H9 (cell line): Measurements from ENCODE around the gene WNT3A. TPM values are rescaled to one million over a fixed set of nuclear protein-coding genes. Genes with fewer than 3 reads are reported as not detected.
A peak's percentile ranks its signal among the peaks of the same experiment; 100 is the strongest.

Experiments
- DNase-seq: peaks from one replicate; pipeline ENCODE4 v3.0.0-alpha.2; 2017
- H2AFZ ChIP-seq: one replicate; pipeline ENCODE4 v1.6.1; 2013; ENCODE audit warnings: mild to moderate bottlenecking, low read length, control low read depth, moderate library complexity
- H2AK5ac ChIP-seq: 2 replicates; pipeline ENCODE4 v1.6.1; 2013; ENCODE audit warnings: low read length, control low read depth, mixed read lengths; ENCODE audit not compliant: insufficient read length
- H2BK120ac ChIP-seq: one replicate; pipeline ENCODE4 v1.6.1; 2013; ENCODE audit warnings: low read depth, mild to moderate bottlenecking, low read length, control low read depth, inconsistent platforms; ENCODE audit not compliant: poor library complexity, severe bottlenecking
- H2BK12ac ChIP-seq: 2 replicates; pipeline ENCODE4 v1.6.1; 2013; ENCODE audit warnings: low read length, control low read depth, mixed read lengths, low read depth; ENCODE audit not compliant: insufficient read length
- H2BK15ac ChIP-seq: 2 replicates; pipeline ENCODE4 v1.6.1; 2013; ENCODE audit warnings: low read depth, low read length, control low read depth
- H2BK20ac ChIP-seq: one replicate; pipeline ENCODE4 v1.6.1; 2013; ENCODE audit warnings: low read depth, mild to moderate bottlenecking, low read length, control low read depth, inconsistent platforms; ENCODE audit not compliant: poor library complexity, severe bottlenecking
- H2BK5ac ChIP-seq: 2 replicates; pipeline ENCODE4 v1.6.1; 2013; ENCODE audit warnings: low read length, control low read depth, mixed read lengths; ENCODE audit not compliant: insufficient read length
- H3K14ac ChIP-seq: 2 replicates; pipeline ENCODE4 v1.6.1; 2013; ENCODE audit warnings: low read length, control low read depth; ENCODE audit not compliant: insufficient read depth
- H3K18ac ChIP-seq: 2 replicates; pipeline ENCODE4 v1.6.1; 2013; ENCODE audit warnings: low read depth, mild to moderate bottlenecking, mixed read lengths, low read length, control low read depth; ENCODE audit not compliant: insufficient read length
- H3K23ac ChIP-seq: 2 replicates; pipeline ENCODE4 v1.6.1; 2013; ENCODE audit warnings: low read length, control low read depth, mixed read lengths, low read depth; ENCODE audit not compliant: insufficient read length
- H3K23me2 ChIP-seq: 2 replicates; pipeline ENCODE4 v1.6.1; 2013; ENCODE audit warnings: low read depth, mild to moderate bottlenecking, mixed read lengths, low read length, control low read depth; ENCODE audit not compliant: insufficient read length, poor library complexity, severe bottlenecking
- H3K27ac ChIP-seq: 2 replicates; pipeline ENCODE4 v1.5.1; 2013; ENCODE audit warnings: low read length, control low read depth, mixed read lengths, low read depth; ENCODE audit not compliant: insufficient read length
- H3K27me3 ChIP-seq: 2 replicates; pipeline ENCODE4 v1.6.1; 2013; ENCODE audit warnings: low read length, control low read depth, inconsistent platforms; ENCODE audit not compliant: insufficient read depth
- H3K4ac ChIP-seq: 2 replicates; pipeline ENCODE4 v1.6.1; 2013; ENCODE audit warnings: low read depth, mild to moderate bottlenecking, control low read depth, inconsistent platforms, low read length, moderate library complexity
- H3K4me1 ChIP-seq: 2 replicates; pipeline ENCODE4 v1.6.1; 2013; ENCODE audit warnings: low read length, control low read depth, inconsistent platforms; ENCODE audit not compliant: insufficient read depth
- H3K4me2 ChIP-seq: 2 replicates; pipeline ENCODE4 v1.6.1; 2013; ENCODE audit warnings: low read length, control low read depth, mixed read lengths; ENCODE audit not compliant: insufficient read length, insufficient read depth
- H3K56ac ChIP-seq: 2 replicates; pipeline ENCODE4 v1.6.1; 2013; ENCODE audit warnings: low read depth, mild to moderate bottlenecking, mixed read lengths, low read length, control low read depth; ENCODE audit not compliant: insufficient read length
- H3K79me1 ChIP-seq: 2 replicates; pipeline ENCODE4 v1.6.1; 2013; ENCODE audit warnings: low read depth, mild to moderate bottlenecking, moderate library complexity, low read length, control low read depth, inconsistent platforms; ENCODE audit not compliant: insufficient read depth, poor library complexity, severe bottlenecking
- H3K79me2 ChIP-seq: 2 replicates; pipeline ENCODE4 v1.6.1; 2013; ENCODE audit warnings: low read length, control low read depth, inconsistent platforms; ENCODE audit not compliant: insufficient read depth
- H3K9ac ChIP-seq: 2 replicates; pipeline ENCODE4 v1.6.1; 2013; ENCODE audit warnings: low read length, control low read depth, mixed read lengths; ENCODE audit not compliant: insufficient read length; ENCODE audit errors: extremely low read depth
- H3K9me3 ChIP-seq: one replicate; pipeline ENCODE4 v1.6.1; 2013; ENCODE audit warnings: low read depth, low read length, inconsistent platforms; ENCODE audit not compliant: control insufficient read depth
- H3T11ph ChIP-seq: one replicate; pipeline ENCODE4 v1.6.1; 2013; ENCODE audit warnings: mild to moderate bottlenecking, low read length, control low read depth, inconsistent platforms
- H4K20me1 ChIP-seq: one replicate; pipeline ENCODE4 v1.6.1; 2013; ENCODE audit not compliant: control insufficient read depth, insufficient read length, insufficient read depth
- H4K5ac ChIP-seq: 2 replicates; pipeline ENCODE4 v1.6.1; 2013; ENCODE audit warnings: low read depth, mild to moderate bottlenecking, mixed read lengths, low read length, control low read depth; ENCODE audit not compliant: insufficient read length
- H4K8ac ChIP-seq: replicated peaks from 2 replicates; pipeline ENCODE4 v1.6.1; 2013; ENCODE audit warnings: low read length, control low read depth, mixed read lengths, low read depth; ENCODE audit not compliant: insufficient read length
- H4K91ac ChIP-seq: 2 replicates; pipeline ENCODE4 v1.6.1; 2013; ENCODE audit warnings: low read depth, mild to moderate bottlenecking, moderate library complexity, mixed read lengths, low read length, control low read depth; ENCODE audit not compliant: insufficient read length
- H3K27ac Mint-ChIP-seq, 3 experiments: 2 replicates in 2 of 3; 3 replicates in 1 of 3; pipeline ENCODE4 v1.8.0; 2020 to 2021; ENCODE audit warnings: mixed read lengths in 3 of 3, mild to moderate bottlenecking in 1 of 3, moderate library complexity in 1 of 3
- H3K27me3 Mint-ChIP-seq: 2 replicates; pipeline ENCODE4 v1.8.0; 2021; ENCODE audit warnings: low read depth, mild to moderate bottlenecking, moderate library complexity, mixed read lengths
- H3K36me3 Mint-ChIP-seq, 3 experiments: 2 replicates in 2 of 3; 3 replicates in 1 of 3; pipeline ENCODE4 v1.8.0; 2020 to 2021; ENCODE audit warnings: low read depth in 3 of 3, mixed read lengths in 3 of 3; ENCODE audit not compliant: insufficient read depth in 1 of 3
- H3K4me1 Mint-ChIP-seq, 2 experiments: 2 replicates each; pipeline ENCODE4 v1.8.0; 2020; ENCODE audit warnings: mixed read lengths in 2 of 2
- H3K4me3 Mint-ChIP-seq, 2 experiments: 2 replicates in 1 of 2; 3 replicates in 1 of 2; pipeline ENCODE4 v1.8.0; 2020 to 2021; ENCODE audit warnings: mild to moderate bottlenecking in 2 of 2, mixed read lengths in 2 of 2, moderate library complexity in 1 of 2
- H3K9me3 Mint-ChIP-seq, 2 experiments: 2 replicates in 1 of 2; 3 replicates in 1 of 2; pipeline ENCODE4 v1.8.0; 2020; ENCODE audit warnings: mild to moderate bottlenecking in 2 of 2, mixed read lengths in 2 of 2, moderate library complexity in 1 of 2
- WGBS: extraction: QIAGEN DNeasy Blood & Tissue Kit; methylation state at CpG from one replicate; pipeline ENCODE4 v1.1.7; 2013; ENCODE audit warnings: missing lambda C conversion rate, low lambda C conversion rate, mixed read lengths; ENCODE audit not compliant: insufficient read length; ENCODE audit errors: extremely low coverage; 5-methylcytosine and 5-hydroxymethylcytosine counted together
- total RNA-seq: library from RNA; stranded (reverse); gene quantifications from 2 replicates; pipeline ENCODE4 v1.2.1, GENCODE V29; 2021
- TF ChIP-seq, protein P1 (sequence below): fragments of 200-600 bp; sonication (generic); conservative IDR thresholded peaks from 3 replicates; pipeline ENCODE4 v1.8.0; 2021; ENCODE audit warnings: antibody characterized with exemption, mild to moderate bottlenecking

WNT3A gene
- total RNA-seq, 1 experiment from 2014 or later: 0.17 TPM

DNA sequence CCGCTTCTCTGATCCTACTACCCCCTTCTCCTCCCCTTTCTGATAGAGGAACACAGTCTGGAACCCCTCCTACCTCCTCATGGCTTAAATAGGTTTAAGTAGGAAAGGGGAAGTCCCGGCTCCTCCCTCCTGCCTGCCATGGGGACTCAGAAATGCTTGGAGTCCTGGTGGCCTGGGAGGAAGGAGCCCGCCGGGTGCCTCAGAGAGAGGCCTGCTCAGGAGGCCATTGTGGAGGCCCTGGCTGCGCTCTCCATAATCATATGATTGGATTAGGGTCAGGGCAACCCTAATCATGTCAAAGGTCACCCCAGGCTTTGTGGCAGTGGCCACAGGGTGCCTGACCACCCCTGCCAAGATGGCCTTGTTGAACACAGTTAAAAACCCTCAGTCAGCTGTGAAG is 29.0 kb downstream of the WNT3A start:
- no peaks in the 10 kb centered on the region for H4K20me1 ChIP-seq
- Mint-ChIP-seq H3K4me3 (no peak overlapping the region), H3K36me3 (no peaks in the 10 kb centered on the region; a peak in 1 of 7 replicates), H3K9me3 (peaks cover 4 to 5% of the 10 kb centered on the region in 2 experiments; a peak in 4 of 5 replicates), H3K27me3 (peaks cover 72% of the 10 kb centered on the region), H3K4me1 (peaks cover 2 to 12% of the 10 kb centered on the region in 2 experiments; a peak in 3 of 4 replicates), H3K27ac (no peak overlapping the region)
- H3K79me1 ChIP-seq: no peaks in the 10 kb centered on the region
- no CpG with 5 or more reads among the region's 5 CpGs for WGBS
- no peak overlapping the region for H2BK5ac ChIP-seq
- H4K5ac ChIP-seq: no peak overlapping the region
- H3K9ac ChIP-seq: no peak overlapping the region
- H3K4ac ChIP-seq: no peak overlapping the region
- DNase-seq: peak; percentile 30
- peak overlapping the region; percentile 14 for H4K8ac ChIP-seq
- H3T11ph ChIP-seq: no peak overlapping the region
- no peaks in the 10 kb centered on the region for H3K4me1 ChIP-seq
- H3K14ac ChIP-seq: no peak overlapping the region
- no peak overlapping the region for H3K18ac ChIP-seq
- no peak overlapping the region for H2BK15ac ChIP-seq
- TF ChIP-seq, protein P1, sequence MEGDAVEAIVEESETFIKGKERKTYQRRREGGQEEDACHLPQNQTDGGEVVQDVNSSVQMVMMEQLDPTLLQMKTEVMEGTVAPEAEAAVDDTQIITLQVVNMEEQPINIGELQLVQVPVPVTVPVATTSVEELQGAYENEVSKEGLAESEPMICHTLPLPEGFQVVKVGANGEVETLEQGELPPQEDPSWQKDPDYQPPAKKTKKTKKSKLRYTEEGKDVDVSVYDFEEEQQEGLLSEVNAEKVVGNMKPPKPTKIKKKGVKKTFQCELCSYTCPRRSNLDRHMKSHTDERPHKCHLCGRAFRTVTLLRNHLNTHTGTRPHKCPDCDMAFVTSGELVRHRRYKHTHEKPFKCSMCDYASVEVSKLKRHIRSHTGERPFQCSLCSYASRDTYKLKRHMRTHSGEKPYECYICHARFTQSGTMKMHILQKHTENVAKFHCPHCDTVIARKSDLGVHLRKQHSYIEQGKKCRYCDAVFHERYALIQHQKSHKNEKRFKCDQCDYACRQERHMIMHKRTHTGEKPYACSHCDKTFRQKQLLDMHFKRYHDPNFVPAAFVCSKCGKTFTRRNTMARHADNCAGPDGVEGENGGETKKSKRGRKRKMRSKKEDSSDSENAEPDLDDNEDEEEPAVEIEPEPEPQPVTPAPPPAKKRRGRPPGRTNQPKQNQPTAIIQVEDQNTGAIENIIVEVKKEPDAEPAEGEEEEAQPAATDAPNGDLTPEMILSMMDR: no peak
- no peak overlapping the region for H3K23ac ChIP-seq
- H3K79me2 ChIP-seq: no peaks in the 10 kb centered on the region
- peaks cover 23% of the 10 kb centered on the region; the same call in 1 of the 2 replicates for H3K27me3 ChIP-seq
- no peak overlapping the region for H2AK5ac ChIP-seq
- H3K27ac ChIP-seq: no peak overlapping the region
- no peak overlapping the region for H3K56ac ChIP-seq
- H3K4me2 ChIP-seq: no peak overlapping the region
- peaks cover 5% of the 10 kb centered on the region for H3K23me2 ChIP-seq
- no peak overlapping the region for H2BK12ac ChIP-seq
- H2AFZ ChIP-seq: no peak overlapping the region
- H3K9me3 ChIP-seq: no peaks in the 10 kb centered on the region
- H2BK120ac ChIP-seq: no peak overlapping the region
- no peak overlapping the region for H2BK20ac ChIP-seq
- no peak overlapping the region for H4K91ac ChIP-seq
